Liver (tissue), 9 donors: ENCODE results near the gene ITFG1. TPM values are rescaled to one million over a fixed set of nuclear protein-coding genes. Genes with fewer than 3 reads are reported as not detected.

Source experiments
- DNase-seq: peaks from one replicate; pipeline ENCODE4 v3.0.0-alpha.2; 2017; ENCODE audit warnings: low spot score
- H3K27ac ChIP-seq, 2 donors: one replicate each; pipeline ENCODE4 v1.7.0; 2013; ENCODE audit warnings: inconsistent platforms in 2 of 2, low read length in 2 of 2, control low read depth in 1 of 2, low read depth in 1 of 2, mild to moderate bottlenecking in 1 of 2
- H3K27me3 ChIP-seq, 4 donors: one replicate each; pipeline versions ENCODE4 v1.6.1 to v1.7.0; 2013; ENCODE audit warnings: low read length in 3 of 4, inconsistent platforms in 1 of 4, mild to moderate bottlenecking in 1 of 4, moderate library complexity in 1 of 4; ENCODE audit not compliant: control insufficient read depth in 4 of 4, insufficient read depth in 4 of 4
- H3K36me3 ChIP-seq, 4 donors: one replicate each; pipeline versions ENCODE4 v1.6.1 to v1.7.0; 2013; ENCODE audit warnings: low read length in 3 of 4, mild to moderate bottlenecking in 3 of 4, low read depth in 1 of 4, moderate library complexity in 1 of 4; ENCODE audit not compliant: control insufficient read depth in 4 of 4, insufficient read depth in 3 of 4
- H3K4me1 ChIP-seq, 4 donors: one replicate each; pipeline versions ENCODE4 v1.6.1 to v1.7.0; 2013; ENCODE audit warnings: low read length in 3 of 4, mild to moderate bottlenecking in 3 of 4, moderate library complexity in 1 of 4; ENCODE audit not compliant: control insufficient read depth in 4 of 4, insufficient read depth in 4 of 4
- H3K4me3 ChIP-seq, 3 donors: one replicate each; pipeline versions ENCODE4 v1.6.1 to v1.7.0; 2013; ENCODE audit warnings: low read length in 3 of 3, control low read depth in 1 of 3, low read depth in 1 of 3, mild to moderate bottlenecking in 1 of 3
- H3K9ac ChIP-seq, 2 donors: one replicate each; pipeline ENCODE4 v1.7.0; 2013; ENCODE audit warnings: low read length in 2 of 2, mild to moderate bottlenecking in 2 of 2, moderate library complexity in 2 of 2, control low read depth in 1 of 2, low read depth in 1 of 2
- H3K9me3 ChIP-seq, 4 donors: one replicate each; pipeline versions ENCODE4 v1.6.1 to v1.7.0; 2013; ENCODE audit warnings: low read length in 3 of 4; ENCODE audit not compliant: control insufficient read depth in 4 of 4
- CTCF ChIP-seq: fragments of 150-350 bp; IDR thresholded peaks from 2 replicates; pipeline ENCODE4 v1.5.1; 2017; ENCODE audit warnings: improper control_type of control experiment, low read depth, low read length; ENCODE audit not compliant: missing input control
- EGR1 ChIP-seq, 2 donors: IDR thresholded peaks; 2 replicates each; pipeline ENCODE4 v1.6.1; 2016 to 2018; ENCODE audit warnings: antibody characterized with exemption in 2 of 2, low read depth in 2 of 2
- FOXA1 ChIP-seq: IDR thresholded peaks from 2 replicates; pipeline ENCODE4 v1.6.1; 2016; ENCODE audit warnings: antibody characterized with exemption
- FOXA2 ChIP-seq: IDR thresholded peaks from 2 replicates; pipeline ENCODE4 v1.6.1; 2016; ENCODE audit warnings: antibody characterized with exemption
- GABPA ChIP-seq, 2 donors: IDR thresholded peaks in 1 of 2; conservative IDR thresholded peaks in 1 of 2; 2 replicates each; pipeline ENCODE4 v1.6.1; 2016; ENCODE audit warnings: antibody characterized with exemption in 2 of 2, mild to moderate bottlenecking in 1 of 2, moderate library complexity in 1 of 2
- HNF4A ChIP-seq, 2 donors: conservative IDR thresholded peaks; 2 replicates each; pipeline ENCODE4 v1.6.1; 2016; ENCODE audit warnings: antibody characterized with exemption in 2 of 2, mild to moderate bottlenecking in 2 of 2
- HNF4G ChIP-seq: IDR thresholded peaks from 2 replicates; pipeline ENCODE4 v1.6.1; 2016; ENCODE audit warnings: antibody characterized with exemption
- MAX ChIP-seq: IDR thresholded peaks from 2 replicates; pipeline ENCODE4 v1.6.1; 2016; ENCODE audit warnings: antibody characterized with exemption
- RAD21 ChIP-seq, 2 donors: IDR thresholded peaks; 2 replicates each; pipeline ENCODE4 v1.6.1; 2016; ENCODE audit warnings: antibody characterized with exemption in 2 of 2, mild to moderate bottlenecking in 2 of 2
- REST ChIP-seq: IDR thresholded peaks from 2 replicates; pipeline ENCODE4 v1.6.1; 2016; ENCODE audit warnings: antibody characterized with exemption, mild to moderate bottlenecking
- SP1 ChIP-seq: IDR thresholded peaks from 2 replicates; pipeline ENCODE4 v1.6.1; 2018; ENCODE audit warnings: antibody characterized with exemption, mild to moderate bottlenecking
- TAF1 ChIP-seq: conservative IDR thresholded peaks from 2 replicates; pipeline ENCODE4 v1.6.1; 2016; ENCODE audit warnings: antibody characterized with exemption, mild to moderate bottlenecking
- YY1 ChIP-seq: IDR thresholded peaks from 2 replicates; pipeline ENCODE4 v1.6.1; 2016; ENCODE audit warnings: antibody characterized with exemption, mild to moderate bottlenecking
- ZBTB33 ChIP-seq: IDR thresholded peaks from 2 replicates; pipeline ENCODE4 v1.6.1; 2016; ENCODE audit warnings: antibody characterized with exemption
- WGBS: extraction: QIAGEN DNeasy Blood & Tissue Kit; methylation state at CpG from one replicate; pipeline ENCODE4 v1.1.7; 2013; 5-methylcytosine and 5-hydroxymethylcytosine counted together
- polyA plus RNA-seq, 2 donors: library from polyadenylated mRNA; stranded (reverse) in 1 of 2; unstranded in 1 of 2; fragments of 200-250 nt in 1 of 2; fragments of >200 nt in 1 of 2; fragmentation: Nextera tagmentation in 1 of 2; extraction: Ambion mirVana in 1 of 2; gene quantifications; one replicate each; pipeline versions ENCODE4 v1.2.1 to v1.2.3, GENCODE V29; 2013 to 2015
- total RNA-seq, 2 donors: library from RNA; depleted of rRNA; stranded (reverse); fragments of >200 nt; gene quantifications; one replicate each; pipeline ENCODE4 v1.2.3, GENCODE V29; 2014
- donor health status: healthy.
- donor health status: healthy.
- donor health status: healthy.
- donor health status: healthy.
- donor health status: healthy.

The ITFG1 gene
- total and polyA plus RNA-seq, 4 donors, result 31.1 to 51.0 (median 36.5) TPM

GRCh38 chr16:47507701-47508100 lies 46.8 kb upstream of the ITFG1 start:
- no peak overlapping the region for H3K9ac ChIP-seq
- H3K4me1 ChIP-seq, result no peaks in the 10 kb centered on the region
- peaks cover 11 to 41% (median 21%) of the 10 kb centered on the region in 4 donors for H3K36me3 ChIP-seq
- no peak overlapping the region for H3K27ac ChIP-seq
- no peak overlapping the region for H3K4me3 ChIP-seq
- WGBS, result 68% methylated on average over 1 of the region's 1 CpG
- TF ChIP-seq EGR1 (IDR thresholded peaks at IDR 0.05; ENCODE audit: low read depth in 2 of 2), result no peak
- TF ChIP-seq FOXA1, result no peak
- no peak for TF ChIP-seq FOXA2
- TF ChIP-seq YY1, result no peak
- no peaks in the 10 kb centered on the region for H3K9me3 ChIP-seq
- no peaks in the 10 kb centered on the region for H3K27me3 ChIP-seq
- DNase-seq, result no peak

GRCh38 chr16:47506800-47507199 lies 45.9 kb upstream of the ITFG1 start:
- H3K27ac ChIP-seq, result no peak overlapping the region
- H3K27me3 ChIP-seq, result no peaks in the 10 kb centered on the region
- WGBS, result 88% methylated on average over 2 of the region's 2 CpGs
- H3K4me1 ChIP-seq, result no peaks in the 10 kb centered on the region
- peaks cover 11 to 36% (median 19%) of the 10 kb centered on the region in 4 donors for H3K36me3 ChIP-seq
- no peak overlapping the region for H3K9ac ChIP-seq
- TF ChIP-seq CTCF (no peak), HNF4A (conservative IDR thresholded peaks at IDR 0.05) (no peak), REST (no peak), GABPA (IDR thresholded peaks at IDR 0.05 in 1 of 2, conservative IDR thresholded peaks at IDR 0.05 in 1 of 2) (no peak), TAF1 (no peak), FOXA2 (no peak), ZBTB33 (no peak), SP1 (no peak), HNF4G (no peak), RAD21 (IDR thresholded peaks at IDR 0.05) (no peak), MAX (no peak)
- no peak for DNase-seq
- no peak overlapping the region for H3K4me3 ChIP-seq
- H3K9me3 ChIP-seq, result no peaks in the 10 kb centered on the region
